Liver (tissue), 9 donors: ENCODE results near the gene TMEM50B. TPM values are rescaled to one million over a fixed set of nuclear protein-coding genes. Genes with fewer than 3 reads are reported as not detected.

Source experiments
- DNase-seq: peaks from one replicate; pipeline ENCODE4 v3.0.0-alpha.2; 2017; ENCODE audit warnings: low spot score
- H3K27ac ChIP-seq, 2 donors: one replicate each; pipeline ENCODE4 v1.7.0; 2013; ENCODE audit warnings: inconsistent platforms in 2 of 2, low read length in 2 of 2, control low read depth in 1 of 2, low read depth in 1 of 2, mild to moderate bottlenecking in 1 of 2
- H3K27me3 ChIP-seq, 4 donors: one replicate each; pipeline versions ENCODE4 v1.6.1 to v1.7.0; 2013; ENCODE audit warnings: low read length in 3 of 4, inconsistent platforms in 1 of 4, mild to moderate bottlenecking in 1 of 4, moderate library complexity in 1 of 4; ENCODE audit not compliant: control insufficient read depth in 4 of 4, insufficient read depth in 4 of 4
- H3K36me3 ChIP-seq, 4 donors: one replicate each; pipeline versions ENCODE4 v1.6.1 to v1.7.0; 2013; ENCODE audit warnings: low read length in 3 of 4, mild to moderate bottlenecking in 3 of 4, low read depth in 1 of 4, moderate library complexity in 1 of 4; ENCODE audit not compliant: control insufficient read depth in 4 of 4, insufficient read depth in 3 of 4
- H3K4me1 ChIP-seq, 4 donors: one replicate each; pipeline versions ENCODE4 v1.6.1 to v1.7.0; 2013; ENCODE audit warnings: low read length in 3 of 4, mild to moderate bottlenecking in 3 of 4, moderate library complexity in 1 of 4; ENCODE audit not compliant: control insufficient read depth in 4 of 4, insufficient read depth in 4 of 4
- H3K4me3 ChIP-seq, 3 donors: one replicate each; pipeline versions ENCODE4 v1.6.1 to v1.7.0; 2013; ENCODE audit warnings: low read length in 3 of 3, control low read depth in 1 of 3, low read depth in 1 of 3, mild to moderate bottlenecking in 1 of 3
- H3K9ac ChIP-seq, 2 donors: one replicate each; pipeline ENCODE4 v1.7.0; 2013; ENCODE audit warnings: low read length in 2 of 2, mild to moderate bottlenecking in 2 of 2, moderate library complexity in 2 of 2, control low read depth in 1 of 2, low read depth in 1 of 2
- H3K9me3 ChIP-seq, 4 donors: one replicate each; pipeline versions ENCODE4 v1.6.1 to v1.7.0; 2013; ENCODE audit warnings: low read length in 3 of 4; ENCODE audit not compliant: control insufficient read depth in 4 of 4
- EGR1 ChIP-seq, 2 donors: IDR thresholded peaks; 2 replicates each; pipeline ENCODE4 v1.6.1; 2016 to 2018; ENCODE audit warnings: antibody characterized with exemption in 2 of 2, low read depth in 2 of 2
- FOXA1 ChIP-seq: IDR thresholded peaks from 2 replicates; pipeline ENCODE4 v1.6.1; 2016; ENCODE audit warnings: antibody characterized with exemption
- GABPA ChIP-seq, 2 donors: IDR thresholded peaks in 1 of 2; conservative IDR thresholded peaks in 1 of 2; 2 replicates each; pipeline ENCODE4 v1.6.1; 2016; ENCODE audit warnings: antibody characterized with exemption in 2 of 2, mild to moderate bottlenecking in 1 of 2, moderate library complexity in 1 of 2
- HNF4G ChIP-seq: IDR thresholded peaks from 2 replicates; pipeline ENCODE4 v1.6.1; 2016; ENCODE audit warnings: antibody characterized with exemption
- NR2F2 ChIP-seq: IDR thresholded peaks from 2 replicates; pipeline ENCODE4 v1.6.1; 2016; ENCODE audit warnings: antibody characterized with exemption
- RAD21 ChIP-seq, 2 donors: IDR thresholded peaks; 2 replicates each; pipeline ENCODE4 v1.6.1; 2016; ENCODE audit warnings: antibody characterized with exemption in 2 of 2, mild to moderate bottlenecking in 2 of 2
- SP1 ChIP-seq: IDR thresholded peaks from 2 replicates; pipeline ENCODE4 v1.6.1; 2018; ENCODE audit warnings: antibody characterized with exemption, mild to moderate bottlenecking
- YY1 ChIP-seq: IDR thresholded peaks from 2 replicates; pipeline ENCODE4 v1.6.1; 2016; ENCODE audit warnings: antibody characterized with exemption, mild to moderate bottlenecking
- WGBS: extraction: QIAGEN DNeasy Blood & Tissue Kit; methylation state at CpG from one replicate; pipeline ENCODE4 v1.1.7; 2013; 5-methylcytosine and 5-hydroxymethylcytosine counted together
- polyA plus RNA-seq, 2 donors: library from polyadenylated mRNA; stranded (reverse) in 1 of 2; unstranded in 1 of 2; fragments of 200-250 nt in 1 of 2; fragments of >200 nt in 1 of 2; fragmentation: Nextera tagmentation in 1 of 2; extraction: Ambion mirVana in 1 of 2; gene quantifications; one replicate each; pipeline versions ENCODE4 v1.2.1 to v1.2.3, GENCODE V29; 2013 to 2015
- total RNA-seq, 2 donors: library from RNA; depleted of rRNA; stranded (reverse); fragments of >200 nt; gene quantifications; one replicate each; pipeline ENCODE4 v1.2.3, GENCODE V29; 2014
- TF ChIP-seq, protein P1 (sequence below): IDR thresholded peaks from 2 replicates; pipeline ENCODE4 v1.6.1; 2016; ENCODE audit warnings: antibody characterized with exemption, mild to moderate bottlenecking
- TF ChIP-seq, protein P2 (sequence below): fragments of 150-350 bp; IDR thresholded peaks from 2 replicates; pipeline ENCODE4 v1.5.1; 2017; ENCODE audit warnings: improper control_type of control experiment, low read depth, low read length; ENCODE audit not compliant: missing input control
- donor health status: healthy.
- donor health status: healthy.
- donor health status: healthy.
- donor health status: healthy.
- donor health status: healthy.

Gene TMEM50B
- total and polyA plus RNA-seq, 4 donors, result 11.8 to 31.8 (median 29.9) TPM

DNA sequence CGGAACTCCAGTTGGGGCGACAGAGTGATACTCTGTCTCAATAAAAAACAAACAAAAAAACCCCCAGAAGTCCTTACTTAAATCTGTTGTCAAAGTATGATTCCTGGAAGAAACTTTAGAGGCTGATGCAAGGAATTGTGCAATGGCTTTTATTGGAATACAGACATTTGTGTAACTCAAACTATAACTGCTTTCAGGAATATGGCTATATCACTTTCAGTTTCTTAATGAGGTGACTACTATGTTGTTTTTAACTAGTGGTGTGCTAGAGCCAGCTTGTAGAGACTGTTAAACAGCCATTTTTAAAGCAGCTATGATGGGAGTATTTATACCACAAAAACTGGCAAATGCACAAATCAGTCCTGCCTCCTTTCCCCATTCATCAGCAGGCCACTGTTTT, 34.5 kb upstream of the TMEM50B start:
- DNase-seq, result no peak
- Histone ChIP-seq H3K27me3 (no peaks in the 10 kb centered on the region), H3K9ac (no peak overlapping the region), H3K4me3 (no peak overlapping the region), H3K36me3 (peaks cover 9 to 62% (median 47%) of the 10 kb centered on the region in 4 donors), H3K9me3 (no peaks in the 10 kb centered on the region), H3K27ac (no peak overlapping the region), H3K4me1 (no peaks in the 10 kb centered on the region)
- 99% methylated on average over 2 of the region's 2 CpGs for WGBS
- TF ChIP-seq FOXA1, result no peak

DNA sequence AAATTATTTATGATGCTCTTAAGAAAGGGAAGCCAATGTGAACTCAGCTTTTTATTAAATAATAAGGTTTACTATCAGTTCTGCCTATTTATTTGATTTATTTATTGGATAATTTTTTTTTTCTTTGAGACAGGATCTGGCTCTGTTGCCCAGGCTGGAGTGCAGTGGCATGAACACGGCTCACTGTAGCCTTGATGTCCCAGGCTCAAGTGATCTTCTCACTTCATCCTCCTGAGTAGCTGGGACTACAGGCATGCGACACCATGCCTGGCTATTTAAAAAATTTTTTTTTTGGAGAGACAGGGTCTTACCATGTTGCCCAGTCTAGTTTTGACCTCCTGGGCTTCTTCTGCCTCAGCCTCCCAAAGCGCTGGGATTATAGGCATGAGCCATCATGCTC, 32.7 kb upstream of the TMEM50B start:
- Histone ChIP-seq H3K9ac (no peak overlapping the region), H3K36me3 (peaks cover 9 to 61% (median 43%) of the 10 kb centered on the region in 4 donors), H3K4me3 (no peak overlapping the region), H3K9me3 (no peaks in the 10 kb centered on the region), H3K27ac (no peak overlapping the region), H3K4me1 (no peaks in the 10 kb centered on the region), H3K27me3 (no peaks in the 10 kb centered on the region)
- 99% methylated on average over 3 of the region's 3 CpGs for WGBS
- TF ChIP-seq RAD21 (IDR thresholded peaks at IDR 0.05) (no peak), GABPA (IDR thresholded peaks at IDR 0.05 in 1 of 2, conservative IDR thresholded peaks at IDR 0.05 in 1 of 2) (no peak), NR2F2 (no peak), YY1 (no peak)
- no peak for DNase-seq

DNA sequence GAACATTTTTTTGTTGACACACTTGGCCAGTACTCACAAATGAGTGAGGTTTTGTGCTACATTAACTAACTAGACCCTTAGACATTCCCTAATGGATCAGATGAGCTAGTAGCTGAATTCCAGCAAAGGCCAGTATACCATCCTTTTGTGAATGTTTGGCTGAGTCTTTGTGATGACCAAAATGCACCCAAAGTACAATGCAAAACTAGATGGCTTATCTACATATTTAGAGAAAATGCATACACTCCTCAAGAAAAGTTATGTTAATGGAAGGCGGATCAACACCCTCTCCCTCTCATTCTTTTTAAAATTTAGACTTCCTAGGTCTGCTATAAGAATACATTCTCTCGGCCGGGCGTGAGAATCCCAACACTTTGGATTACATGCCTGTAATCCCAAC, 31.9 kb upstream of the TMEM50B start:
- DNase-seq, result no peak
- H3K27ac ChIP-seq, result no peak overlapping the region
- TF ChIP-seq, protein P1, sequence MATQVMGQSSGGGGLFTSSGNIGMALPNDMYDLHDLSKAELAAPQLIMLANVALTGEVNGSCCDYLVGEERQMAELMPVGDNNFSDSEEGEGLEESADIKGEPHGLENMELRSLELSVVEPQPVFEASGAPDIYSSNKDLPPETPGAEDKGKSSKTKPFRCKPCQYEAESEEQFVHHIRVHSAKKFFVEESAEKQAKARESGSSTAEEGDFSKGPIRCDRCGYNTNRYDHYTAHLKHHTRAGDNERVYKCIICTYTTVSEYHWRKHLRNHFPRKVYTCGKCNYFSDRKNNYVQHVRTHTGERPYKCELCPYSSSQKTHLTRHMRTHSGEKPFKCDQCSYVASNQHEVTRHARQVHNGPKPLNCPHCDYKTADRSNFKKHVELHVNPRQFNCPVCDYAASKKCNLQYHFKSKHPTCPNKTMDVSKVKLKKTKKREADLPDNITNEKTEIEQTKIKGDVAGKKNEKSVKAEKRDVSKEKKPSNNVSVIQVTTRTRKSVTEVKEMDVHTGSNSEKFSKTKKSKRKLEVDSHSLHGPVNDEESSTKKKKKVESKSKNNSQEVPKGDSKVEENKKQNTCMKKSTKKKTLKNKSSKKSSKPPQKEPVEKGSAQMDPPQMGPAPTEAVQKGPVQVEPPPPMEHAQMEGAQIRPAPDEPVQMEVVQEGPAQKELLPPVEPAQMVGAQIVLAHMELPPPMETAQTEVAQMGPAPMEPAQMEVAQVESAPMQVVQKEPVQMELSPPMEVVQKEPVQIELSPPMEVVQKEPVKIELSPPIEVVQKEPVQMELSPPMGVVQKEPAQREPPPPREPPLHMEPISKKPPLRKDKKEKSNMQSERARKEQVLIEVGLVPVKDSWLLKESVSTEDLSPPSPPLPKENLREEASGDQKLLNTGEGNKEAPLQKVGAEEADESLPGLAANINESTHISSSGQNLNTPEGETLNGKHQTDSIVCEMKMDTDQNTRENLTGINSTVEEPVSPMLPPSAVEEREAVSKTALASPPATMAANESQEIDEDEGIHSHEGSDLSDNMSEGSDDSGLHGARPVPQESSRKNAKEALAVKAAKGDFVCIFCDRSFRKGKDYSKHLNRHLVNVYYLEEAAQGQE, result no peak
- TF ChIP-seq, protein P2, sequence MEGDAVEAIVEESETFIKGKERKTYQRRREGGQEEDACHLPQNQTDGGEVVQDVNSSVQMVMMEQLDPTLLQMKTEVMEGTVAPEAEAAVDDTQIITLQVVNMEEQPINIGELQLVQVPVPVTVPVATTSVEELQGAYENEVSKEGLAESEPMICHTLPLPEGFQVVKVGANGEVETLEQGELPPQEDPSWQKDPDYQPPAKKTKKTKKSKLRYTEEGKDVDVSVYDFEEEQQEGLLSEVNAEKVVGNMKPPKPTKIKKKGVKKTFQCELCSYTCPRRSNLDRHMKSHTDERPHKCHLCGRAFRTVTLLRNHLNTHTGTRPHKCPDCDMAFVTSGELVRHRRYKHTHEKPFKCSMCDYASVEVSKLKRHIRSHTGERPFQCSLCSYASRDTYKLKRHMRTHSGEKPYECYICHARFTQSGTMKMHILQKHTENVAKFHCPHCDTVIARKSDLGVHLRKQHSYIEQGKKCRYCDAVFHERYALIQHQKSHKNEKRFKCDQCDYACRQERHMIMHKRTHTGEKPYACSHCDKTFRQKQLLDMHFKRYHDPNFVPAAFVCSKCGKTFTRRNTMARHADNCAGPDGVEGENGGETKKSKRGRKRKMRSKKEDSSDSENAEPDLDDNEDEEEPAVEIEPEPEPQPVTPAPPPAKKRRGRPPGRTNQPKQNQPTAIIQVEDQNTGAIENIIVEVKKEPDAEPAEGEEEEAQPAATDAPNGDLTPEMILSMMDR, result no peak
- TF ChIP-seq EGR1 (IDR thresholded peaks at IDR 0.05; ENCODE audit: low read depth in 2 of 2), result no peak
- TF ChIP-seq YY1, result no peak
- no peak for TF ChIP-seq HNF4G
- no peak for TF ChIP-seq SP1
- no peak for TF ChIP-seq RAD21 (IDR thresholded peaks at IDR 0.05)
- no peaks in the 10 kb centered on the region for H3K27me3 ChIP-seq
- no peak overlapping the region for H3K9ac ChIP-seq
- no peaks in the 10 kb centered on the region for H3K4me1 ChIP-seq
- peaks cover 3 to 55% (median 35%) of the 10 kb centered on the region in 4 donors for H3K36me3 ChIP-seq
- no peaks in the 10 kb centered on the region for H3K9me3 ChIP-seq
- WGBS, result 99% methylated on average over 4 of the region's 4 CpGs
- no peak overlapping the region for H3K4me3 ChIP-seq
